ENCODE data around the gene SEMA6B. TPM values are rescaled to one million over a fixed set of nuclear protein-coding genes. Genes with fewer than 3 reads are reported as not detected.
A peak's percentile ranks its signal among the peaks of the same experiment; 100 is the strongest.

The SEMA6B gene
- total and polyA plus RNA-seq, 4 experiments from 2014 or later: 2.4 to 2.7 TPM; not detected in 2

DNA sequence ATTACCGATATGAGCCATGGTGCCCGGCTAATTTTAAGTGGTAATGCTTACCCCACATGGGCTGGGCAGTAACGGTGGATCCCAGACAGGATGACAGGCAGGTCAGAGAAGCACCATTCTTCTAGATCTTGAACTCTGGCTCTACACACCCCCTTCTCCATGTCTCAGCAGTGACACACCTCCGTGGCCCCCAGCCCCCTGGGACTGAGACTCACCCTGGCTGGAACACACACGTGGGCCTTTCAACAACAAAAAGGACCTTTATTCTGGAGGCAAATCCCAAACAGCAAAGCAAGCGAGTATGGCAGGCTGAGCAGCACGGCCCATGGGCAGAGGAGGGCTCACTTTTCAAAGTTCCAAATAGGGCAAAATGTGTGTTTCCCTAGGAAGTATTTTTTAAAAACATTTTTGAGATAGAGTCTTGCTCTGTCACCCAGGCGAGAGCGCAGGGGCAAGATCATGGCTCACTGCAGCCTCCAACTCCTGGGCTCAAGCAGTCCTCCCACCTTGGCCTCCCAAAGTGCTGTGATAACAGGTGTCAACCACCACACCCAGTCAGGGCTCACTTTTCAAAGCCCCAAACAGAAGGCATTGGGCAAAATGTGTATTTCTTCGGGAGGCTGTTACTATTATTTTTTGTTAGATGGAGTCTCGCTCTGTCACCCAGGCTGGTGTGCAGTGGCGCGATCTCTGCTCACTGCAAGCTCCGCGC lies 37.0 kb downstream of the SEMA6B start:
- Mint-ChIP-seq H3K36me3 (no peaks in the 10 kb centered on the region), H3K27me3 (peaks cover 7 to 8% of the 10 kb centered on the region in 2 donors), H3K4me3 (no peak overlapping the region), H3K4me1 (no peaks in the 10 kb centered on the region), H3K27ac (no peak overlapping the region), H3K9me3 (peaks cover 0 to 2% (median 0%) of the 10 kb centered on the region in 8 donors)
- no peak for DNase-seq
- H3K27ac ChIP-seq (ENCODE audit: low read depth, low read length): no peak overlapping the region
- no peaks in the 10 kb centered on the region for H3K4me1 ChIP-seq (ENCODE audit: insufficient read depth, low read length)
- intact Hi-C loops (cut with micrococcal nuclease): no loop called here
- no peaks in the 10 kb centered on the region for H3K27me3 ChIP-seq (ENCODE audit: insufficient read depth, low read length)
- no peak overlapping the region for H3K4me3 ChIP-seq (ENCODE audit: low read length in 2 of 2)
- H3K36me3 ChIP-seq (ENCODE audit: insufficient read depth, low read length): no peaks in the 10 kb centered on the region
- H3K9me3 ChIP-seq (ENCODE audit: control insufficient read depth in 1 of 2, low read length in 2 of 2): no peaks in the 10 kb centered on the region
- POLR2A ChIA-PET (ENCODE audit: partially characterized antibody): no interaction called here
- CTCF ChIA-PET (ENCODE audit: partially characterized antibody): interaction anchor here (0.8 to 1.2 kb wide), 4 partner anchors 12 to 157 kb away, joined by 3 to 4 read pairs (median 4); partner anchors contain the start of gene PLIN5

DNA sequence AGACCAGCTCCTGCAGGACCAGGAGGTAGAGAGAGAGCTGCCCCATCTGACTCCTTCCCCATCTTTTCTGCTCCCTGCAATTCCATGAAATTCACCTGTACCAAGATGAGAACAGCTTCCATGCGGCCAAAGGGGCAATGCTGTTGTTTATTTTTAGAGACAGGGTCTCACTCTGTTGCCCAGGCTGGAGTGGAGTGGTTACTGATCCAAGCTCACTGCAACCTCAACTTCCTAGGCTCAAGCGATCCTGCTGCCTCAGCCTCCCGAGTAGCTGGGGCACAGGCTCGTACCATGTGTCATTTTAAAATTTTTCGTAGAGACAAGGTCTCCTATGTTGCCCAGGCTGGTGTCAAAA lies 37.6 kb downstream of the SEMA6B start:
- Histone ChIP-seq H3K36me3 (ENCODE audit: insufficient read depth, low read length) (no peaks in the 10 kb centered on the region), H3K4me1 (ENCODE audit: insufficient read depth, low read length) (no peaks in the 10 kb centered on the region), H3K9me3 (ENCODE audit: control insufficient read depth in 1 of 2, low read length in 2 of 2) (no peaks in the 10 kb centered on the region), H3K27me3 (ENCODE audit: insufficient read depth, low read length) (no peaks in the 10 kb centered on the region), H3K27ac (ENCODE audit: low read depth, low read length) (no peak overlapping the region), H3K4me3 (ENCODE audit: low read length in 2 of 2) (no peak overlapping the region)
- Mint-ChIP-seq H3K9me3 (peaks cover 0 to 2% (median 0%) of the 10 kb centered on the region in 8 donors), H3K27ac (no peak overlapping the region), H3K27me3 (peaks cover 7 to 8% of the 10 kb centered on the region in 2 donors), H3K4me3 (no peak overlapping the region), H3K4me1 (no peaks in the 10 kb centered on the region), H3K36me3 (no peaks in the 10 kb centered on the region)
- DNase-seq: no peak
- ChIA-PET POLR2A (ENCODE audit: partially characterized antibody) (no interaction called here), CTCF (ENCODE audit: partially characterized antibody) (interaction anchor here (1.0 to 1.5 kb wide), 2 partner anchors 14 to 157 kb away, joined by 3 read pairs; no protein-coding TSS in a partner anchor)
- intact Hi-C loops (cut with micrococcal nuclease): no loop called here

DNA sequence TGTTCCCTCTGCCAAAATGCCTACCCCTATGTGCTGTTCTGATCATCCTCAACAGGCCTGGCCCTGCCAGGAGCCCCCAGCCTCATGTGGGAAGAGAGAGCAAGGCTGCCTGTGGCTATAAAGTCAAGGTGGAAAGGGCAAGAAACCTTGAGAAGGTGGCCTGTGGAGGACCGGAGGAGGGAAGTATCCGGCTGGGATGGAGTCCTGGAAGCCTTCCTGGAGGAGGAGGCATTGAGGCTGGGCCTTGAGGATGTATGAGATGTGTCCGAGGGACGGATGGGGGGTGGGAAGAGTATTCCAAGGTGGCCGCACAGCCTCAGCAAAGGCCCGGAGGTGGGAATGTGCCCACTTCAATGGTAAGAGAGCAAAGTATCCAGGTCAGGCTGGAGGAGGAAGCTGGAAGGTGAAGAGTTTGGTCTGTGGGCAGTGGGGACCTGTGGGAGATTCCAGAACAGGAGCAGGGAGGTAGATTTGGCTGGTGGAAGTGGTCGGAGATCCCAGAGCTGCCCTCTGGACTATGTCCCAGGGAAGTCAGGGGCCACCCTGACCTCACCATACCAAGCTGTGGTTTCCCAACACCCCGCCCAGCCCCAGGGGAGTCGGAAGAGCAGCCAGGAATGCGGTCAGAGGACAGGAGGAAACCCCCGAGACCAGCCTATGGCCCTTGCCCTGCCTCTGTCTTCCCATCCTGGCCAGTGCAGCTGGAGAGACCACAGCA lies 38.2 kb downstream of the SEMA6B start:
- H3K27ac ChIP-seq (ENCODE audit: low read depth, low read length): no peak overlapping the region
- H3K9me3 ChIP-seq (ENCODE audit: control insufficient read depth in 1 of 2, low read length in 2 of 2): no peaks in the 10 kb centered on the region
- H3K4me3 ChIP-seq (ENCODE audit: low read length in 2 of 2): no peak overlapping the region
- Mint-ChIP-seq H3K9me3 (peaks cover 0 to 2% (median 0%) of the 10 kb centered on the region in 8 donors), H3K36me3 (no peaks in the 10 kb centered on the region), H3K4me3 (no peak overlapping the region), H3K4me1 (no peaks in the 10 kb centered on the region), H3K27ac (peak overlapping the region in 1 of 7 donors; percentile 50), H3K27me3 (peaks cover 7 to 8% of the 10 kb centered on the region in 2 donors)
- no peaks in the 10 kb centered on the region for H3K27me3 ChIP-seq (ENCODE audit: insufficient read depth, low read length)
- DNase-seq: no peak
- intact Hi-C loops (cut with micrococcal nuclease): no loop called here
- ChIA-PET POLR2A (ENCODE audit: partially characterized antibody) (no interaction called here), CTCF (ENCODE audit: partially characterized antibody) (interaction anchor here (1.0 to 1.5 kb wide), 2 partner anchors 14 to 156 kb away, joined by 3 read pairs; no protein-coding TSS in a partner anchor)
- no peaks in the 10 kb centered on the region for H3K4me1 ChIP-seq (ENCODE audit: insufficient read depth, low read length)
- H3K36me3 ChIP-seq (ENCODE audit: insufficient read depth, low read length): no peaks in the 10 kb centered on the region

DNA sequence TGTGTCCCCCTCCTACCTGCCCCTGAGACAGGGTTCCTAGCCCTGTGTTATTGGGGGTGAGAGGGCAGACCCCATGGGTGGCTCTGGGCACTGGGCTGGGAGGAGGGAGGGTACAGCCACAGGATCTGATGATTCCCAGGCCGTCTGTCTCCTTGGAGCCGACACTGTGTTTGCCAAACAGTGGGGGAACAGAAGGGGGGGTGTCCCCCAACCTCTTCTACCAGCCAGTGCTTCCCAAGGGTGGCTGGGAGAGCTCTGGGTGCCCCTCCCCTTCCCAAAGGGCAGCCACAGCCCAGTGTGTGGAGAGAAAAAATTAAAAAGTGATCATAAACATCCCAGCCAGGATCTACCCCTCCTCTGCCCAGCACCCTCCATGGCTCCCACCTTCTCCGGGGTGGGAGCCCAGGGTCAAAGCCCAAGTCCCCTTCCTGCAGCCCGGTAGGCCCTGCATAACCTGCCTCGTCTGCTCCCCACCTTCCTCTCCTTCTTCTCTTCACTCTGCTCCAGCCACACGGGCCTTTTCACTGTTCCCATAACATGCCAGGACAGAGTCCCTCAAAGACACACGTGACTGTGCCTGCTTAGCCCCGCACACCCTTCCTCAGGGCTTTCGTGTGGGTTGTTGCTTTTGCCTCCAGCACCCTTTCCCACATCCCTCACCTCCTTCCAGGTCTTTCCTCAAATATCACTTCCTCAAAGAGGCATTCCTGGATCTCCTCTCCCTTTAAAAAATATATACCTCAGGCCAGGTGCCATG lies 39.8 kb downstream of the SEMA6B start:
- H3K9me3 ChIP-seq (ENCODE audit: control insufficient read depth in 1 of 2, low read length in 2 of 2): no peaks in the 10 kb centered on the region
- intact Hi-C loops (cut with micrococcal nuclease): no loop called here
- H3K4me1 ChIP-seq (ENCODE audit: insufficient read depth, low read length): no peaks in the 10 kb centered on the region
- H3K36me3 Mint-ChIP-seq: no peaks in the 10 kb centered on the region
- H3K27ac Mint-ChIP-seq: peak overlapping the region in 1 of 7 donors; percentile 59
- H3K4me1 Mint-ChIP-seq: no peaks in the 10 kb centered on the region
- DNase-seq: no peak
- peaks cover 6 to 7% of the 10 kb centered on the region in 2 donors for H3K27me3 Mint-ChIP-seq
- H3K27me3 ChIP-seq (ENCODE audit: insufficient read depth, low read length): no peaks in the 10 kb centered on the region
- H3K9me3 Mint-ChIP-seq: peaks cover 0 to 2% (median 0%) of the 10 kb centered on the region in 8 donors
- H3K36me3 ChIP-seq (ENCODE audit: insufficient read depth, low read length): no peaks in the 10 kb centered on the region
- POLR2A ChIA-PET (ENCODE audit: partially characterized antibody): no interaction called here
- CTCF ChIA-PET (ENCODE audit: partially characterized antibody): no interaction called here
- H3K4me3 ChIP-seq (ENCODE audit: low read length in 2 of 2): no peak overlapping the region
- no peak overlapping the region for H3K27ac ChIP-seq (ENCODE audit: low read depth, low read length)
- H3K4me3 Mint-ChIP-seq: no peak overlapping the region

DNA sequence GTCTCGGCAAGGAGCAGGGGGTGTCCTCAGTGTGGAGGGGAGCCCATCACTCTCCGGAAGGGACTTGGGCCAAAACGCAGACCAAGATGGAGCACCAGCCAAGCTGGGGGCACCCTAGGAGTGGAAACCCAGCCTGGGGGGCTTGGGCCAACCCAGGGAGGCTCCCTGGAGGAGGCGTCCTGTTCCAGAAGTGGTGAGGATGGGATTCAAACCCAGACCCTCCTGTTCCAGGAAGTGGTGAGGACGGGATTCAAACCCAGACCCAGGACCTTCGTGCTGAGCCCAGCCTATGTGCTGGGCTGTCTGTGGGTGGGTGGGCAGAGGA lies 40.4 kb downstream of the SEMA6B start:
- Histone ChIP-seq H3K27ac (ENCODE audit: low read depth, low read length) (no peak overlapping the region), H3K4me3 (ENCODE audit: low read length in 2 of 2) (no peak overlapping the region), H3K27me3 (ENCODE audit: insufficient read depth, low read length) (no peaks in the 10 kb centered on the region), H3K4me1 (ENCODE audit: insufficient read depth, low read length) (no peaks in the 10 kb centered on the region), H3K9me3 (ENCODE audit: control insufficient read depth in 1 of 2, low read length in 2 of 2) (no peaks in the 10 kb centered on the region), H3K36me3 (ENCODE audit: insufficient read depth, low read length) (no peaks in the 10 kb centered on the region)
- CTCF ChIA-PET (ENCODE audit: partially characterized antibody): no interaction called here
- Mint-ChIP-seq H3K9me3 (peaks cover 0 to 2% (median 0%) of the 10 kb centered on the region in 8 donors), H3K36me3 (no peaks in the 10 kb centered on the region), H3K27ac (no peak overlapping the region), H3K4me1 (no peaks in the 10 kb centered on the region), H3K4me3 (no peak overlapping the region), H3K27me3 (peaks cover 6 to 7% of the 10 kb centered on the region in 2 donors)
- intact Hi-C loops (cut with micrococcal nuclease): no loop called here
- no peak for DNase-seq
- POLR2A ChIA-PET (ENCODE audit: partially characterized antibody): no interaction called here

DNA sequence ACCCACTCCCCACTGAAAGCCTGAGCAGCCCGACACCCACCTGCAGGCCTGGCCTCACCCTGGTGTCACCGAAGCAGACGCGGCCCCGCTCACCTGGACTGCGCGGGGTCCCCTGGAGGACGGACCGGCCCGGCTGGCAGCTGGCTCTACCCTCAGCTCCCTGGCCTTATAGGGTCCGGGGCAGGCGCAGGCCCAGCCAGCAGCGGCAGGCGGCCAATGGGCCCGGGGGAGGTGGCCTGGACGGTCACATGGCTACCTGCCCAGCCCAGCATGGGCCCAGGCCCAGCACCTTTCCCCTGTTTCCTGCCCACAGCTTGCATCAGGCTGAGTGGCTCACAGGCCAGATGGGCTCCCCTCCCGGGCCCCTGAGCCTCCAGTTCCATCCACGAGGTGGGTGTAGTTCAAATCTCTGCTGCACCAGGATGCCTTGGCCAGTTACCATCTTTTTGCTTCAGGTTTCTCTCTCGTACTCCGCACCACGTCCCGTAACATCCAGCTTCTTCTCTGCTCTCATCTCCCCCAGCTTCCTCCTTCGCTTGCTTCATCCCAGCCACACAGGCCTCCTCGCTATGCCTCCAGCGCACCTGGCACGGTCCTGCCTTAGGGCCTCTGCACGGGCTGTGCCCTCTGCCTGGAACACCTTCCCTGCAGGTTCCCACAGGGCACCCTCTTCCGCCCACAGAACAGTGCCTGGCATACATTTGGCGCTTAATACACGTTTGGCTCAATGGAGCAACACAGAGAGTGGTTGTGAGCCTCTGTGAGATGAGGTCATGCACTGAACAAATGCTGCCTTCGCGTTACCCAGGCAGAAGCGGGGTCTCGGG lies 40.9 kb downstream of the SEMA6B start, which contains the start of gene PLIN4:
TSS of gene PLIN4 (minus strand) at position 142 of the 827 bp plus-strand sequence. CDS start 214 bp downstream, outside the sequence.
- H3K27ac ChIP-seq (ENCODE audit: low read depth, low read length): no peak within 1 kb of the TSS
- no peaks in the 10 kb centered on the region for H3K4me1 ChIP-seq (ENCODE audit: insufficient read depth, low read length)
- Mint-ChIP-seq H3K4me1 (no peaks in the 10 kb centered on the region), H3K36me3 (no peaks in the 10 kb centered on the region), H3K9me3 (peaks cover 0 to 2% (median 0%) of the 10 kb centered on the region in 8 donors), H3K27ac (no peak within 1 kb of the TSS), H3K4me3 (no peak within 1 kb of the TSS), H3K27me3 (peaks cover 6 to 7% of the 10 kb centered on the region in 2 donors)
- ChIA-PET CTCF (ENCODE audit: partially characterized antibody) (no interaction called here), POLR2A (ENCODE audit: partially characterized antibody) (no interaction called here)
- H3K27me3 ChIP-seq (ENCODE audit: insufficient read depth, low read length): no peaks in the 10 kb centered on the region
- intact Hi-C loops (cut with micrococcal nuclease): no loop called here
- DNase-seq: no peak
- H3K36me3 ChIP-seq (ENCODE audit: insufficient read depth, low read length): no peaks in the 10 kb centered on the region
- no peak within 1 kb of the TSS for H3K4me3 ChIP-seq (ENCODE audit: low read length in 2 of 2)
- no peaks in the 10 kb centered on the region for H3K9me3 ChIP-seq (ENCODE audit: control insufficient read depth in 1 of 2, low read length in 2 of 2)
